Measurements from ENCODE around the gene ANKRD33.

DNA sequence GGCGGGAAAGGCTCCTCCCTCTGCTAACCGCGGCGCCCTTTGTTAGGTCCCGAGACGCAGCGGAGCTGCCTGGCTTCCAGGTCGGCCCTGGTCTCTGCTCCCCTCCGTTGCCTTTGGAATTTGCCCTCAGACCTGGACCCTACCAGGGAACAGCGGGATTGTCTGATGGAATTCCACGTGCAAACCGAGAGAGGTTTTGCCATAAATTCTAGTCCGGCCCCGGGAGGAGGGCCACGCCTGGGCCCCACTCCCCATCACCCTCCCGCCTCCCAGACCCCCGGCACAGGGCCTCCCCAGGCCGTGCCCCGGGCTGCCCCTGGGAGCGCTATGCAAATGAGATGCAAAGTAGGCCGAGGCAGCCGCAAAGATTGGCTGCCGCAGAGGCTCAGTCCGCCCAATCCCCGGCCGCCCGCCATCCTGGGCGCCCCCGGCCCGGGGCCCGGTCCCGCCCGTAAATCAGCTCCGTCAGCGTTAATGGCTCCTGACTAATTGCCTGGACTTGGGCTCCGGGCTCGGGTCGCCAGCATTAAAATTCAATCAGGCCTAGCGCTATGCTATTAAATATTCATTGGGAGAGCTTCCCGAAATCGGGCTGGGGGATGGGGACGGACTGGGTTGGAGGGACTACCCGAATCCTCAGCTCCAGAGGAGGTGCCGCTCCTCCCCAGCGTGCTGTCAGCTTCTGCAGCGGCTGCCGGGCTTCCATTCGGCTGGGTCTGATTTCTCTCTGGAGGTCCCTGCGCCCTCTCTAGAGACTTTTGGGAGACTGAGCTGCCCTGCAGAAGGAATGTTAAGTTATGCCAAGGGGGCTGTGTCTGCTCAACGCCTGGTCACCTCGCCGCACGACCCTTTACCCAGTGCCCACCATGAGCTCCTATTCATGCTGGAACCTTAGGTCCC, 23.7 kb upstream of the ANKRD33 start:
- TF ChIP-seq EZH2 (IDR thresholded peaks at IDR 0.05; ENCODE audit: insufficient read depth, poor library complexity, severe bottlenecking), result no peak
- no peak for TF ChIP-seq EZH2phosphoT487 (IDR thresholded peaks at IDR 0.05; ENCODE audit: insufficient read depth, low read depth)

Measured in GM23248 (cell line).